HCT116 (cell line): ENCODE results near the gene NDRG3.

Experiments
- CTCF ChIP-seq, 3 experiments: fragments of 200-600 bp in 1 of 3; sonication (generic) in 1 of 3; IDR thresholded peaks in 2 of 3; conservative IDR thresholded peaks in 1 of 3; 2 replicates each; pipeline ENCODE4 v1.5.1; 2012 to 2017; ENCODE audit warnings: low read depth in 2 of 3, low read length in 2 of 3, antibody characterized with exemption in 1 of 3, borderline replicate concordance in 1 of 3, control low read depth in 1 of 3, mild to moderate bottlenecking in 1 of 3, mixed read lengths in 1 of 3, mixed run types in 1 of 3, moderate library complexity in 1 of 3; ENCODE audit not compliant: insufficient read depth in 1 of 3
- EZH2phosphoT487 ChIP-seq: fragments of 200-600 bp; IDR thresholded peaks from 2 replicates; pipeline ENCODE4 v1.6.1; 2018; ENCODE audit warnings: antibody characterized with exemption, borderline replicate concordance
- POLR2A ChIP-seq: IDR thresholded peaks from 2 replicates; pipeline ENCODE4 v1.7.0; 2011; ENCODE audit warnings: borderline replicate concordance; ENCODE audit not compliant: insufficient read depth, insufficient read length; ENCODE audit errors: extremely low read depth
- TCF7L2 ChIP-seq: IDR thresholded peaks from 2 replicates; pipeline ENCODE4 v1.7.0; 2011; ENCODE audit warnings: borderline replicate concordance, inconsistent platforms; ENCODE audit not compliant: insufficient read depth, insufficient read length; ENCODE audit errors: extremely low read depth

GRCh38 chr20:36779656-36780025 lies 33.8 kb upstream of the NDRG3 start:
- no peak for TF ChIP-seq POLR2A
- TF ChIP-seq TCF7L2: no peak
- no peak for TF ChIP-seq CTCF (IDR thresholded peaks at IDR 0.05 in 2 of 3, conservative IDR thresholded peaks at IDR 0.05 in 1 of 3; ENCODE audit: borderline replicate concordance in 1 of 3, insufficient read depth in 1 of 3, low read depth in 2 of 3, low read length in 2 of 3)
- TF ChIP-seq EZH2phosphoT487: no peak
